HEK293 (cell line): Measurements from ENCODE around the gene EXOC7.

Source experiments
- ZNF19 ChIP-seq: fragments of 450-650 bp; formaldehyde crosslinking; IDR thresholded peaks from 2 replicates; pipeline ENCODE4; 2016; ENCODE audit warnings: missing biosample characterization, missing genetic modification characterization, low read depth
- ZNF423 ChIP-seq: fragments of 450-650 bp; formaldehyde crosslinking; IDR thresholded peaks from 2 replicates; pipeline ENCODE4 v1.5.1; 2016; ENCODE audit warnings: missing biosample characterization, missing genetic modification characterization
- ZNF600 ChIP-seq: fragments of 450-650 bp; formaldehyde crosslinking; IDR thresholded peaks from 2 replicates; pipeline ENCODE4 v1.5.1; 2016; ENCODE audit warnings: missing biosample characterization, missing genetic modification characterization
- ZNF626 ChIP-seq: fragments of 450-650 bp; sonication (Bioruptor Pico); formaldehyde crosslinking; IDR thresholded peaks from 2 replicates; pipeline ENCODE4 v1.5.1; 2018; ENCODE audit warnings: missing biosample characterization, missing genetic modification characterization, inconsistent platforms
- TF ChIP-seq, protein P1 (sequence below): fragments of 450-650 bp; formaldehyde crosslinking; IDR thresholded peaks from 2 replicates; pipeline ENCODE4 v1.5.1; 2016; ENCODE audit warnings: missing biosample characterization, missing genetic modification characterization
- TF ChIP-seq, protein P2 (sequence below): fragments of 450-650 bp; formaldehyde crosslinking; IDR thresholded peaks from 2 replicates; pipeline ENCODE4 v1.5.1; 2016; ENCODE audit warnings: missing biosample characterization, missing genetic modification characterization
- TF ChIP-seq, protein P3 (sequence below): fragments of 450-650 bp; formaldehyde crosslinking; IDR thresholded peaks from 2 replicates; pipeline ENCODE4 v1.5.1; 2016; ENCODE audit warnings: missing biosample characterization, missing genetic modification characterization

DNA sequence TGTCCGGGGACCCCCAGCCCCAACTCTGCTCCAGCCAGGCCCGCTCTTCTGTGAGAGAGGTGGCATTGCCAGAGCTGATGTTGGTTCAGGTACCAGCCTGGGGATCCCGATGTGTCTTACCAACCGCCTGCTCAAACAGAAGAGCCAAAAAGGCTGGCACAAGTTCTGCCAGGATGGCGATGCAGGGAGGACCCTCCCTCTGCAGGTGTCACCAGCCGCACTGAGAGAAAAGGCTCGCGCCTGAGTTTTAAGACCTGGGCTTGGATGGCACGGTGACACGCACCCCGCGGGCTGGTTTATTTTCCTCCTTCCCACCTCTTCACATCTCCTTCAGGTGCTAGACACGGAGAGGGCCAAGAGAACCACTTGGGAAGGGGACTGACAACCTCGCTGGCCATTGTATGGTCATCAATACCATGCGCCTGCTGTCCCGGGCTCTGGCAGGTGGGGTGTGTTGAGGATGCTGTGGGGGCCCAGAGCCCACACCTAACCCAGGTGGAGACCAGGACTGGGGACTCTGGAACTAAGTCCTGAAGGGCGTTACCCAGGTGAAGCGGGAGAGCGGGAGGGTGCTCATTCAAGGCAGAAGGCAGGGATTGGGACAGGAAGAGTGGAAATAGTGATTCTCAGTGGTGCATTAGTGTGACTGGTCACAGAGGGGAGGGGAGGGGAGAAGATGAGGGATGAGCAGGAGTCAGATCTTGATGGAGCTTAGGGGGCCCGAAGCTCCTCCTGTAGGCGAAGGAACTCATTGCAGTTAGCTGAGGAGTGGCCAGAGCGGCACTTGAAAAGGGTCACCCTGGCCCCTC lies 21.2 kb upstream of the EXOC7 start:
- TF ChIP-seq, protein P1, sequence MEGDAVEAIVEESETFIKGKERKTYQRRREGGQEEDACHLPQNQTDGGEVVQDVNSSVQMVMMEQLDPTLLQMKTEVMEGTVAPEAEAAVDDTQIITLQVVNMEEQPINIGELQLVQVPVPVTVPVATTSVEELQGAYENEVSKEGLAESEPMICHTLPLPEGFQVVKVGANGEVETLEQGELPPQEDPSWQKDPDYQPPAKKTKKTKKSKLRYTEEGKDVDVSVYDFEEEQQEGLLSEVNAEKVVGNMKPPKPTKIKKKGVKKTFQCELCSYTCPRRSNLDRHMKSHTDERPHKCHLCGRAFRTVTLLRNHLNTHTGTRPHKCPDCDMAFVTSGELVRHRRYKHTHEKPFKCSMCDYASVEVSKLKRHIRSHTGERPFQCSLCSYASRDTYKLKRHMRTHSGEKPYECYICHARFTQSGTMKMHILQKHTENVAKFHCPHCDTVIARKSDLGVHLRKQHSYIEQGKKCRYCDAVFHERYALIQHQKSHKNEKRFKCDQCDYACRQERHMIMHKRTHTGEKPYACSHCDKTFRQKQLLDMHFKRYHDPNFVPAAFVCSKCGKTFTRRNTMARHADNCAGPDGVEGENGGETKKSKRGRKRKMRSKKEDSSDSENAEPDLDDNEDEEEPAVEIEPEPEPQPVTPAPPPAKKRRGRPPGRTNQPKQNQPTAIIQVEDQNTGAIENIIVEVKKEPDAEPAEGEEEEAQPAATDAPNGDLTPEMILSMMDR (tag by site-specific recombination): no peak
- TF ChIP-seq ZNF423 (tag by site-specific recombination) (no peak), ZNF626 (no peak), ZNF19 (tag by site-specific recombination) (no peak), ZNF600 (tag by site-specific recombination) (no peak)
- TF ChIP-seq, protein P2, sequence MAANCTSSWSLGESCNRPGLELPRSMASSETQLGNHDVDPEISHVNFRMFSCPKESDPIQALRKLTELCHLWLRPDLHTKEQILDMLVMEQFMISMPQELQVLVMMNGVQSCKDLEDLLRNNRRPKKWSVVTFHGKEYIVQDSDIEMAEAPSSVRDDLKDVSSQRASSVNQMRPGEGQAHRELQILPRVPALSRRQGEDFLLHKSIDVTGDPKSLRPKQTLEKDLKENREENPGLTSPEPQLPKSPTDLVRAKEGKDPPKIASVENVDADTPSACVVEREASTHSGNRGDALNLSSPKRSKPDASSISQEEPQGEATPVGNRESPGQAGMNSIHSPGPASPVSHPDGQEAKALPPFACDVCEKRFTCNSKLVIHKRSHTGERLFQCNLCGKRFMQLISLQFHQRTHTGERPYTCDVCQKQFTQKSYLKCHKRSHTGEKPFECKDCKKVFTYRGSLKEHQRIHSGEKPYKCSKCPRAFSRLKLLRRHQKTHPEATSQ (tag by site-specific recombination): no peak
- TF ChIP-seq, protein P3, sequence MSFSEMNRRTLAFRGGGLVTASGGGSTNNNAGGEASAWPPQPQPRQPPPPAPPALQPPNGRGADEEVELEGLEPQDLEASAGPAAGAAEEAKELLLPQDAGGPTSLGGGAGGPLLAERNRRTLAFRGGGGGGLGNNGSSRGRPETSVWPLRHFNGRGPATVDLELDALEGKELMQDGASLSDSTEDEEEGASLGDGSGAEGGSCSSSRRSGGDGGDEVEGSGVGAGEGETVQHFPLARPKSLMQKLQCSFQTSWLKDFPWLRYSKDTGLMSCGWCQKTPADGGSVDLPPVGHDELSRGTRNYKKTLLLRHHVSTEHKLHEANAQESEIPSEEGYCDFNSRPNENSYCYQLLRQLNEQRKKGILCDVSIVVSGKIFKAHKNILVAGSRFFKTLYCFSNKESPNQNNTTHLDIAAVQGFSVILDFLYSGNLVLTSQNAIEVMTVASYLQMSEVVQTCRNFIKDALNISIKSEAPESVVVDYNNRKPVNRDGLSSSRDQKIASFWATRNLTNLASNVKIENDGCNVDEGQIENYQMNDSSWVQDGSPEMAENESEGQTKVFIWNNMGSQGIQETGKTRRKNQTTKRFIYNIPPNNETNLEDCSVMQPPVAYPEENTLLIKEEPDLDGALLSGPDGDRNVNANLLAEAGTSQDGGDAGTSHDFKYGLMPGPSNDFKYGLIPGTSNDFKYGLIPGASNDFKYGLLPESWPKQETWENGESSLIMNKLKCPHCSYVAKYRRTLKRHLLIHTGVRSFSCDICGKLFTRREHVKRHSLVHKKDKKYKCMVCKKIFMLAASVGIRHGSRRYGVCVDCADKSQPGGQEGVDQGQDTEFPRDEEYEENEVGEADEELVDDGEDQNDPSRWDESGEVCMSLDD (tag by site-specific recombination): no peak
